Stimulated activated CD8-positive, alpha-beta memory T cell treated with anti-CD3 and anti-CD28 coated beads, Interleukin-7, amount 100 ng/mL, for 48 hours (primary cell): ENCODE data around the gene ADARB1.
A peak's percentile ranks its signal among the peaks of the same experiment; 100 is the strongest.

Experiments
- DNase-seq, 2 donors: peaks; one replicate each; pipeline ENCODE4 v3.0.0-alpha.2; 2020; ENCODE audit warnings: low read depth in 1 of 2; ENCODE audit errors: extremely low read depth in 1 of 2

ADARB1 gene

GRCh38 chr21:45220714-45221490 is 146.5 kb downstream of the ADARB1 start:
- no peak for DNase-seq

- no peak for DNase-seq
Observed at GRCh38 chr21:45222001-45222400, 147.6 kb downstream of the ADARB1 start.

DNA sequence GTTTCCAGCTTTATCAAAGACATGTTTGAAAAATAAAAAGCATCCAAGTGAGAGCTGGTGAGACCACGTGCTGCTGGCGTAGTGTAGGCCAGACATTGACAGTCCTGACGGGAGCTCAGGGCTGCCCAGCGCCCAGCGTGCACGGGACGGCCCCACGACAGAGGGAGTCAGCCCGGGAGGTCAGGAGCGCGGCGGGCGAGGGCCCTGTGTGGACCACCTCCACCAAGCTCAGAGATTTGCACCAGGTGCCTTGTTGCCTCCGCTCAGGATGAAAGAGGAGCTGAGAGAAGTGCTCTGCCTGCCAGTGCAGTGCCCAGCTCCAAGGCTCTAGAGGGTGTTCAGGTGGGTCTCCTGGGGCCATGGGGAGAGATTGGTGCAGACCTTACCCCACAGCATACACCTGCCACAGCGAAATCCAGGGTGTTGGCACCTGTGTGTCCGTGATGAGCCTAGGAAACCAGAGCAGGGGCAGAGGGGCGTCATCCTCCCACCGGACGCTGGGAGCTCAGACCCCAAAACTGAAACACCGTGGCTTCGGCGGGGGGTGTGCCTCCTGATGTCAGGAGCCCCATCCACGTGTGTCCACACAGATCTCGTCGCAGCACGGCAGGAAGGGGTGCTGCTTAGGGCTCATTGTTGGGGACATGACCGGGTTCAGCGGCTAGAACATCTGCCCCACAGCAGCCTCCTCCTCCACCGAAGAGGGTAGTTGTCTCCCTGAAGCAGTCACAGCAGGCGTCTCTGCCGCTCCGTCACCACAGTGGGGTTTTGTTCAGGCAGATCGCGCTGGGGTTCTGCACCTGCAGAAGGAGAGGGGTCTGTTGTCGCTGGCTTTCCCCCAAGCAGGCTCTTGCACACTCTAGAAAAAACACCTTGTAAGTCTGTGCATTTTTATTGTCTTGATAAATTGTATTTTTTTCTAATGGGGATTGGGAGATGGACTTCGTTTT is 149.1 kb downstream of the ADARB1 start:
- no peak for DNase-seq

- DNase-seq: no peak
Observed at GRCh38 chr21:45224189-45224938, 150.0 kb downstream of the ADARB1 start.

DNA sequence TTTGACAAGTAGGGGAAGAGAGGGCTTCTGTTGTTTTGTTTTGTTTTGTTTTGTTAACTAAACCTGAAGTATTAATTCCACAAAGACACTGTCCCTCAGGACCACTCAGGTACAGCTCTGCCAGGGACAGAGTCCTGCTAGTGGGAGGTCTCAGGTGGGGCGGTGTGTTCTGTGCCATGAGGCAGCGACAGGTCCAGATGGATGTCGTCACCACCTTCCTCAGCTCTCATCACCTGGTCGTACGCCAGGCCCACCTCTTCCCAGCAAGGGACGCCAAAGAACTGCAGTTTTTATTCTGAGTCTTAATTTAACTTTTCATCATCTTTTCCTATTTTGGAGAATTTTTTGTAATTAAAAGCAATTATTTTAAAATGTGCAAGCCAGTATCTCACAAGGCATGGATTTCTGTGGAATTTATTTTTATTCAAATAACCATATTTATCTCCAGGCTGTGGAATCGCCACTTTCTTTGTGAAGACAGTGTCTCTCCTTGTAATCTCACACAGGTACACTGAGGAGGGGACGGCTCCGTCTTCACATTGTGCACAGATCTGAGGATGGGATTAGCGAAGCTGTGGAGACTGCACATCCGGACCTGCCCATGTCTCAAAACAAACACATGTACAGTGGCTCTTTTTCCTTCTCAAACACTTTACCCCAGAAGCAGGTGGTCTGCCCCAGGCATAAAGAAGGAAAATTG is 150.8 kb downstream of the ADARB1 start:
- DNase-seq: no peak

GRCh38 chr21:45225741-45226327 is 151.5 kb downstream of the ADARB1 start:
- DNase-seq: no peak

DNA sequence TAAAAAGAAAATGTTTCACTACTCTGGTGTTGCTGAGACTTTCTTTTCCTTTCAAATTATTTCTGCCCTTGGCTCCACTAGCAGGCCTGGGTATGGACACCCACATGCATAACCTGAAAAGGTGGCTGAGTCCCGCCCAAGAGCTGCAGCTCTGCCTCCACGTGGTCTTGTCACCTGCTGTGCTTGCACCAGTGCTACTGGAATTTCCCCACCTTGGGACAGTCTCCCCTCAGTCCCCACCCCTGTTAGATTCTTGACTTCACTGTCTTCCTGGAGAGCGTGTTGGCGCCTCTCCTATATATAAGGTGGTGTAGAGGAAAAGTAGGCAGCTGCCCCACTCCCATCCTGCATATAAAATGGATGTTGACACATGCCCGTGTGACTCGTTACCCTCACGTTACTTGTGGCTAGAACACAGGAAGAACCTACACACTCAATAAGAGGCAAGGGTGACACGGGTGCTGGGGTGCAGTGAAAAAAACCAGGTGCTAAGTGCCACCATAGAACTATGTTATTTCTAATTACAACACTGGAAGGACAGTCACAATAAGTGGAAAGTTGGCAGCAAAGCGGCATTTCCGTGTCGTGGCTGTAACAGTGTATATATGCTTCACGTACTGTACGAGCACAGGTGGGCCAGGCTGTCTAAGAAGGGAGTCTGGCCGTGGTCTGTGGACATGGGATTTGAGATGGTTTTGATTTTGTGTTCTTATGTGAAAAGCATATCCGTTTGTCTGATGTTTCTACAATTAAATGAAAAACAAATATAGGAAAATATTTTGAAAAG is 152.4 kb downstream of the ADARB1 start:
- no peak for DNase-seq

DNA sequence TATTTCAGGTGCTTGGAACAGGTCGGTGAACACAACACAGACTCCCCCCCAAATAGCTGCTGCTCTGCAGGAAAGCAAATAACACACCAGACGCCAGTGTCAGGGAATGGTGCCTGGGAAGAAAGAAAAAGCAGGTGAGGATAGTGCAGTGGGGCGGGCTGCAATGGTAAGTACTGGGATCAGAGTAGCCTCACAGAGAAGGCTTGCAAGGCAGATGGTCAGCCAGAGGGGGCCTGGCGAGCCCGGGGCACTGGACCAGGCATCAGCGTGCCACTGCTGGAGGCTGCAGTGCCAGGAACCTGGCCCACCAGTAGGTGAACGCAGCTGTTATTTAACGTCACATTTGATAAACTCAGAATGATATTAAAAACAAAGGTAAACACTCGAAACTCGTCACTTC is 153.4 kb downstream of the ADARB1 start:
- no peak for DNase-seq

GRCh38 chr21:45228171-45228641 is 153.8 kb downstream of the ADARB1 start:
- peak; percentile 59 to 88 for DNase-seq

DNA sequence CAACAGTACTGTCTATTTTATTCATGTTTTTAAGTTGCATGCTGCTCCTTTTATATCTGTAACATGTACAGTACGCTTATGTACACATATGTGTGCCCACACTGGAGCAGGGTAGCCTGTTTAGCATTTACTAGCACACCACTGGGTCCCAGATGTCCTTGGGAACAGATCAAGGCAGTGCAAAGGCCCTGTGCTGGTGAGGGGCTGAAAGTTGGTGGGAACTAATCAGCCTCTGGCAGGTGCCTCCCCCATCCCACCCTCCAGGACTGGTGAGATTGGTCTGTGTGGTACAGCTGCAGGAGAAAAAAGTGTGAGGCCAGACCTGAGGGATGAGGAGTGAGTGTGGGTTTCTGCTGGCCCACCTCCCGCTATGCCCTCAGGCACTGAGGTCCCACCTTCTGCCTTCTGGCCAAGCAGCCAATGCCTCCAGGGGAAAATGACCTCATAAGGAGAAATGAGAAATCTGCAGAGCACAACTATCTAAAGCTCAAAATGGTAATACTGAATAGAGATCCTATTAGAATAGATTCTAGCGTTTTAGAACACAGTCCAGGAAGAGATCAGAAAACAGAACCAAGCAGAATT is 154.4 kb downstream of the ADARB1 start:
- DNase-seq: no peak

DNA sequence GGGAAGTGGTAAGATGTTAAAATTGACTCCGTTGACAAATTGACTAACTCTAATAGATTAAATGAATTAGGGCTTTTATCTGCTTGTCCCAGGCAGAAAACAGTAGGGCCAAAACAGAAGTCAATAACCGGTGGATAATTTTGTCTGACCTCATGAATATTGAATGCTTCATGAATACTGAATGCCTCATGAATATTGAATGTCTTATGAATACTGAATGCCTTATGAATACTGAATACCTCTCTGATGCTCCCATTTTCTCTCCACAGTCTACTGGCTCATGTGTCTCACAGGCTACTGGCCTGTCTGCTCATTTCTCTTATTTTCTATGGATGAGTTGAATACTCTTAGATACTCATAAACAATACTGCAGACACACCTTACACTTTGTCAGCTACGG is 157.3 kb downstream of the ADARB1 start:
- DNase-seq: no peak

DNA sequence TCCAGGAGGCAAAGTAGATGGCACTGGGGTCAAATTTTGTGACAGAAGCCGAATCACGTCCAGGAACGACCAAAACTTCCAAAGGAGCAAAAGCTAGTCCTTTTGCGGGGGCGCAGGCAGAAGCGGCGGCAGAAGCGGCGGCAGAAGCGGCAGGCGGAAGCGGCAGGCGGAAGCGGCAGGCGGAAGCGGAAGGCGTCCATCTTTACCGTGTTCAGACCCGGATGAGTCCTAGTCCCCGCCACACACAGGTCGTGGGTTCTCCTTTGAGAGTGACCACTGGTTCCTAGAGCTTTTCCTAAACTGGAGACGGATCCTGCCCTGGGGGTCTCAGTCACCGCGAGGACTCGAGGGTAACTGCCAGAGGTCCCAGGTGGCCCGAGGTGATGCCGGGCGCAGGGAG is 159.7 kb downstream of the ADARB1 start:
- DNase-seq: no peak

- DNase-seq: no peak
Observed at GRCh38 chr21:45234965-45235364, 160.6 kb downstream of the ADARB1 start.

- no peak for DNase-seq
Observed at GRCh38 chr21:45235488-45235887, 161.1 kb downstream of the ADARB1 start.

GRCh38 chr21:45236481-45236880 is 162.1 kb downstream of the ADARB1 start:
- DNase-seq: no peak

DNA sequence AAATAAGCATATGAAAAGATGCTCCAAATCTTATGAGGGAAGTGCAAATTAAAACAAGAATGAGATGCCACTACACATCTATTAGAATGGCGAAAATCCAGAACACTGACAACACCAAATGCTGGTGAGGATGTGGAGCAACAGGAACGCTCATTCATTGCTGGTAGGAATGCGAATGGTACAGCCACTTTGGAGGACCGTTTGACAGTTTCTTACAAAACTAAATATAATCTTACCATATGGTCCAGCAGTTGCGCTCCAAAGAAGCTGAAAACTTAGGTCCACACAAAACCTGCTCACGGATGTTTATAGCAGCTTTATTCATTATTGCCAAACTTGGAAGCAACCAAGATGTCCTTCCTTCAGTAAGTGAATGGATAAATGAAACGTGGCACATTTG is 163.0 kb downstream of the ADARB1 start:
- no peak for DNase-seq

DNA sequence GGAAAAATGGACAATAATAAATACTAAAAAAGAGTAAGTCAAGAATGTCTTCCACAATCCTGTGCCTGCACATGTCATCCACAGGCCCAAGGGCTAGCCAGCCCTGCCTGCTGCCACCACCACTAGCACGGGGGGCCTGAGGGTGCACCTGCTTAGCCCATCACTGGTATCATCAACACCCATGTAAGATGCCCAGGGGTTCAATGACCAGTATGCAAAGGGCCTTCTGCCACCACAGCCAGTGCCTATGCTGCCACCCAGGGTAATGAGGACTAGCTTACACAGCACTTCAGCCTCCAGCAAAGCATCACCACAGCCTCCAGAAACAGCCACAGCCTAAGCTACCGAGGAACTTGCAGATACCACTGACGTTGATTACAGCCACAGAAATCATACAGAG is 167.0 kb downstream of the ADARB1 start:
- no peak for DNase-seq

DNA sequence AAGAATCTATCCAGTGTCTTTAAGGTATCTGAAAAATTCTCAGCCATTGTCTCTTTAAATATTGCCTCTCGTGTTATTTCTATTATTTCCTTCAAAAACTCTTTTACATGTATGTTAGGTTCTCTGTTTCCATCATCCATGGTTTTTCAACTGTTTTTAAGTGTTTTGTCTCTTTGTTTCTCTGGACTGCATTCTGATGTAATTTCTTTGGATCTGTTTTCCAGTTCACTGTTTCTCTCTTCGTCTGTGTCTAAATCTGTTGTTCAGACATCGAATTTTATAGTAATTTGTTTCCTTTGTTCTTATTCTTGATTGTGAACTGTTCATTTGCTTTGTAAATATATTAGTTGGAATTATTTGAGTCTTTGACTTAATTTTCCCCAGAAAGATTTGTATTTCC is 169.2 kb downstream of the ADARB1 start:
- no peak for DNase-seq

DNA sequence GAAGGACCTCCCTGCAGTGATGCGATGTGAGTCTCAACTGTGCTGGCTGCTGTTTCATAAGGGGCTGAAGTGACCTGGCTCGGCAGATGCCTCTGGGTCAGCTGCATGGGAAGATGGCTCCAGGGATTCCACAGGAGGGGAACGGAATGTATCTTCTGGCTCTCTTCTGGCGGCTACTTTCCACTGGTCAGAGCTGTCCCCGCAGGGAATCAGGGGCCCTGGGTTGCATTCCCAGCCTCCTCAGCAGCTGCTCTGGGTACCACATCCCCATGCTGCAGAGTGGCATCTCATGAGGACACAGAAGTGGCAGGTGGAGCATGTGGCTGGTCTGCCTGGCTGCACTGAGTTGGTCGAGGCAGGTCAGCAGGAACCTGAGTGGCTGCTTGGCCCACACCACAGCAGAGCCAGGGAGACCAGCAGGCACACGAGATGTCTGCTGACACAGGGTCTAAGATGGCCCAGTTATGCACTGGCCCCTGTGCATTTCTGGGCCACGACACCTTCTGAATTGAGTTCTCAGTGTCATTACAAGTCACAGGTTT is 170.5 kb downstream of the ADARB1 start:
- no peak for DNase-seq
